CD14-positive monocyte (primary cell): Measurements from ENCODE around the gene PDZD8. TPM values are rescaled to one million over a fixed set of nuclear protein-coding genes. Genes with fewer than 3 reads are reported as not detected.

Source experiments
- DNase-seq, 3 donors: peaks; one replicate each; pipeline ENCODE4 v3.0.0-alpha.2; 2011 to 2022
- H2AFZ ChIP-seq: 2 replicates; pipeline ENCODE4 v1.6.0; 2012; ENCODE audit warnings: mild to moderate bottlenecking, low read depth, low read length, inconsistent platforms; ENCODE audit not compliant: insufficient read depth, poor library complexity, severe bottlenecking
- H3K27ac ChIP-seq, 2 donors: 1 replicate in 1 of 2; 2 replicates in 1 of 2; pipeline ENCODE4 v1.5.1; 2012 to 2013; ENCODE audit warnings: low read length in 2 of 2, control low read depth in 1 of 2, inconsistent platforms in 1 of 2, low read depth in 1 of 2, mild to moderate bottlenecking in 1 of 2
- H3K27me3 ChIP-seq, 2 donors: one replicate each; pipeline versions ENCODE4 v1.6.0 to v1.6.1; 2011 to 2013; ENCODE audit warnings: low read length in 2 of 2; ENCODE audit not compliant: control insufficient read depth in 2 of 2, insufficient read depth in 2 of 2
- H3K36me3 ChIP-seq, 2 donors: replicated peaks in 1 of 2; 1 replicate in 1 of 2; 2 replicates in 1 of 2; pipeline versions ENCODE4 v1.5.1 to v1.6.1; 2012 to 2013; ENCODE audit warnings: low read length in 2 of 2, control low read depth in 1 of 2, inconsistent platforms in 1 of 2, mild to moderate bottlenecking in 1 of 2; ENCODE audit not compliant: insufficient read depth in 2 of 2, control insufficient read depth in 1 of 2
- H3K4me1 ChIP-seq, 2 donors: 1 replicate in 1 of 2; 2 replicates in 1 of 2; pipeline versions ENCODE4 v1.5.1 to v1.6.1; 2012 to 2013; ENCODE audit warnings: low read length in 2 of 2, control low read depth in 1 of 2, inconsistent platforms in 1 of 2, mild to moderate bottlenecking in 1 of 2, moderate library complexity in 1 of 2; ENCODE audit not compliant: insufficient read depth in 2 of 2, control insufficient read depth in 1 of 2
- H3K4me2 ChIP-seq: replicated peaks from 2 replicates; pipeline ENCODE3; 2012; ENCODE audit warnings: low read length, moderate library complexity, mild to moderate bottlenecking; ENCODE audit not compliant: poor library complexity, severe bottlenecking; ENCODE audit errors: extremely low read depth
- H3K4me3 ChIP-seq, 3 experiments: fragments of 200-600 bp in 1 of 3; sonication (generic) in 1 of 3; replicated peaks in 1 of 3; 1 replicate in 2 of 3; 2 replicates in 1 of 3; pipeline ENCODE4 v1.5.1; 2011 to 2013; ENCODE audit warnings: low read length in 3 of 3, mild to moderate bottlenecking in 3 of 3, control low read depth in 2 of 3, low read depth in 2 of 3, inconsistent platforms in 1 of 3, moderate library complexity in 1 of 3
- H3K79me2 ChIP-seq: 2 replicates; pipeline ENCODE4 v1.6.0; 2012; ENCODE audit warnings: mild to moderate bottlenecking, control low read depth, inconsistent platforms, low read length, moderate library complexity; ENCODE audit not compliant: insufficient read depth
- H3K9ac ChIP-seq: 2 replicates; pipeline ENCODE4 v1.6.0; 2017; ENCODE audit warnings: low read length, mild to moderate bottlenecking; ENCODE audit not compliant: insufficient read depth, poor library complexity, severe bottlenecking
- H3K9me3 ChIP-seq, 2 donors: replicated peaks in 1 of 2; 1 replicate in 1 of 2; 2 replicates in 1 of 2; pipeline versions ENCODE4 v1.5.1 to v1.6.1; 2012 to 2013; ENCODE audit warnings: low read length in 2 of 2, control low read depth in 1 of 2; ENCODE audit not compliant: control insufficient read depth in 1 of 2, insufficient read depth in 1 of 2
- H4K20me1 ChIP-seq: 2 replicates; pipeline ENCODE4 v1.6.0; 2012; ENCODE audit warnings: mild to moderate bottlenecking, low read length, control low read depth, moderate library complexity; ENCODE audit not compliant: insufficient read depth
- H3K27ac Mint-ChIP-seq, 7 donors: one replicate each; pipeline ENCODE4 v1.8.0; 2020; ENCODE audit warnings: mild to moderate bottlenecking in 7 of 7, mixed read lengths in 7 of 7, moderate library complexity in 6 of 7, inconsistent platforms in 2 of 7
- H3K27me3 Mint-ChIP-seq, 3 donors: one replicate each; pipeline ENCODE4 v1.8.0; 2021 to 2022; ENCODE audit warnings: low read depth in 3 of 3, mild to moderate bottlenecking in 3 of 3, mixed read lengths in 3 of 3, moderate library complexity in 3 of 3, inconsistent platforms in 1 of 3
- H3K36me3 Mint-ChIP-seq, 2 donors: one replicate each; pipeline ENCODE4 v1.8.0; 2020; ENCODE audit warnings: mixed read lengths in 2 of 2, inconsistent platforms in 1 of 2, mild to moderate bottlenecking in 1 of 2
- H3K4me1 Mint-ChIP-seq: one replicate; pipeline ENCODE4 v1.8.0; 2020; ENCODE audit warnings: mild to moderate bottlenecking, mixed read lengths
- H3K4me3 Mint-ChIP-seq, 2 donors: one replicate each; pipeline ENCODE4 v1.8.0; 2020; ENCODE audit warnings: mild to moderate bottlenecking in 2 of 2, mixed read lengths in 2 of 2, moderate library complexity in 1 of 2
- H3K9me3 Mint-ChIP-seq, 7 donors: one replicate each; pipeline ENCODE4 v1.8.0; 2020 to 2022; ENCODE audit warnings: mixed read lengths in 7 of 7, mild to moderate bottlenecking in 6 of 7, moderate library complexity in 6 of 7, inconsistent platforms in 2 of 7
- CTCF ChIP-seq: fragments of 200-600 bp; IDR thresholded peaks from one replicate; pipeline ENCODE4 v1.8.0; 2022; ENCODE audit warnings: antibody characterized with exemption, mild to moderate bottlenecking
- intact Hi-C, 2 donors: fragments of 100-400 bp; cut with micrococcal nuclease; formaldehyde crosslinking; loops; one replicate each; pipeline versions ENCODE4 v1.15.0 to v1.15.1; 2023
- polyA plus RNA-seq, 3 donors: library from polyadenylated mRNA; depleted of rRNA in 1 of 3; unstranded in 2 of 3; stranded (reverse) in 1 of 3; fragments of 300-500 nt in 2 of 3; fragments of >200 nt in 1 of 3; fragmentation: Illumina TruSeq in 2 of 3; gene quantifications; 1 replicate in 2 of 3; 2 replicates in 1 of 3; pipeline ENCODE4 v1.2.3, GENCODE V29; 2012 to 2021

PDZD8 gene
- polyA plus RNA-seq, 3 donors, result 4.6 to 104 (median 9.0) TPM

DNA sequence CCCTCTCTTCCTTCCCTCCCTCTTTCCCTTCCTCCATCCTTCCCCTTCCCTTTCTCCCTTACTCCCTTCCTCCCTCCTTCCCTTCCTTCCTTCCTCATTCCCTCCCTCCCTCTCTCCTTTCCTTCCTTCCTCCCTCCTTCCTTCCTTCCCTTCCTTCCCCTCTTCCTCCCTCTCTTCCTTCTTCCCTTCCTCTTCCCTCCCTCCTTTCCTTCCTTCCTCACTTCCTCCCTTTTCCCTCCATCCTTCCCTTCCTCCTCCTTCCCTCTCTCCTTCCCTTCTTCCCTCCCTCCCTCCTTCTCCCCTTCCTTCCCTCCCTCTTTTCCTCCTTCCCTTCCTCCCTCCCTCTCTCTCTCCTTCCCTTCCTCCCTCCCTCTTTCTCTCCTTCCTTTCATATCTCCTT, 147.0 kb downstream of the PDZD8 start:
- H3K27ac ChIP-seq, result no peak overlapping the region
- H3K79me2 ChIP-seq, result no peaks in the 10 kb centered on the region
- H3K4me3 ChIP-seq, result no peak overlapping the region
- no peak overlapping the region for H2AFZ ChIP-seq
- no peaks in the 10 kb centered on the region for H3K9me3 ChIP-seq
- no peak overlapping the region for H3K9ac ChIP-seq
- no peak overlapping the region for H3K27ac Mint-ChIP-seq
- no peaks in the 10 kb centered on the region for H3K4me1 ChIP-seq
- no peak for TF ChIP-seq CTCF
- peaks cover 12 to 17% (median 16%) of the 10 kb centered on the region in 3 donors for H3K27me3 Mint-ChIP-seq
- H4K20me1 ChIP-seq, result no peaks in the 10 kb centered on the region
- peaks cover 0 to 5% (median 0%) of the 10 kb centered on the region in 7 donors for H3K9me3 Mint-ChIP-seq
- no peak overlapping the region for H3K4me3 Mint-ChIP-seq
- no peaks in the 10 kb centered on the region for H3K36me3 Mint-ChIP-seq
- no peaks in the 10 kb centered on the region for H3K27me3 ChIP-seq
- intact Hi-C loops, result loop anchor here in 1 of 2 donors (10.0 kb wide), 1 partner anchor 97 kb away; no protein-coding TSS in a partner anchor
- no peaks in the 10 kb centered on the region for H3K36me3 ChIP-seq
- peaks cover 2% of the 10 kb centered on the region for H3K4me1 Mint-ChIP-seq
- DNase-seq, result no peak
- no peak overlapping the region for H3K4me2 ChIP-seq

Other genes with a start within 250 kb of the PDZD8 start
- not detected for gene VAX1, start 237.2 kb downstream of the PDZD8 start, polyA plus RNA-seq
- not detected for gene KCNK18, start 178.0 kb downstream of the PDZD8 start, polyA plus RNA-seq
- gene SLC18A2, start 134.3 kb downstream of the PDZD8 start, polyA plus RNA-seq, result under 1 TPM in 1 of 3 donors, not detected in 2; 0.14 TPM
- not detected for gene EMX2, start 167.3 kb upstream of the PDZD8 start, polyA plus RNA-seq